Stimulated activated CD4-positive, alpha-beta T cell treated with anti-CD3 and anti-CD28 coated beads, TNF-alpha, amount 100 ng/mL, for 24 hours (primary cell): ENCODE results near the gene BCAS4.

ENCODE experiments used
- DNase-seq, 3 experiments: peaks; one replicate each; pipeline ENCODE4 v3.0.0-alpha.2; 2020; ENCODE audit warnings: low read depth in 3 of 3

Gene BCAS4

DNA sequence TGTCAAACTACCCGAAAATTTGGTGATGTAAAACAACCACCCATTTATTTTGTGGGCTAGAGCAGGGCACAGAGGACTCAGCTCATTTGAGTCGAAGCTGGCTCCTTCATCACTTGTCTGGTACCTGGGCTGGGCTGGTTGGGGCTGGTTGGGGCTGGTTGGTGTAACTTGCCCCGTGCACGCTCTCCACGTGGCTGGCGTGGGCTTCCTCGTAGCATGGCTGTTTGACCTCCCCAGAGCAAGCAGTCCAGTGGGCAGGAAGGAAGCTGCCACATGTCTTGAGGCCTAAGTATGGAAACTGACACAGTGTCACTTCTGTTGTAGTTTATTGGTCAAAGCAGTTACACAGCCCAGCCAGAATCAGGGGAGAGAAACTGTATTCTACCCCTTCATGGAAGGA, 27.1 kb downstream of the BCAS4 start:
- DNase-seq: no peak

- DNase-seq: no peak
These were observed 28.5 kb downstream of the BCAS4 start for GRCh38 chr20:50823319-50823718.

GRCh38 chr20:50824137-50824536, 29.3 kb downstream of the BCAS4 start:
- DNase-seq: no peak

DNA sequence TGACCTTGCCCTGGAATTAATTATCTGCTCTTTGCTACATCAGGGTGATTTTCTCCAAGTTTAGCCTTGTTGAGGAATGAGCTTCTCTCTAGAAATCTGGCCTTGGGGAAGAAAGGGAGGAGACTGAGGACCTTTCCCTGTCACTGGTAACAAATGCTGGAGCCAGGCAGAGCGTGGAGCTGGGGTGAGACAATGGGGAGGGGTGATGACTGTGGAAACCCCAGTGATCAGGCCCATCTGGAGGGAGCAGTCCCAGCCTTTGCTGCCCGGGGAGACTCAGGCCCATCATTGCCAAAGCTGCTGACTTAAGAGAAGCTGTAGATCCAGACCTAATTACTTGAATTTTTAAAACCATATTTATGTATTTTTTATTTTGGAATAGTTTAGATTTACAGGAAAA, 31.3 kb downstream of the BCAS4 start:
- no peak for DNase-seq

DNA sequence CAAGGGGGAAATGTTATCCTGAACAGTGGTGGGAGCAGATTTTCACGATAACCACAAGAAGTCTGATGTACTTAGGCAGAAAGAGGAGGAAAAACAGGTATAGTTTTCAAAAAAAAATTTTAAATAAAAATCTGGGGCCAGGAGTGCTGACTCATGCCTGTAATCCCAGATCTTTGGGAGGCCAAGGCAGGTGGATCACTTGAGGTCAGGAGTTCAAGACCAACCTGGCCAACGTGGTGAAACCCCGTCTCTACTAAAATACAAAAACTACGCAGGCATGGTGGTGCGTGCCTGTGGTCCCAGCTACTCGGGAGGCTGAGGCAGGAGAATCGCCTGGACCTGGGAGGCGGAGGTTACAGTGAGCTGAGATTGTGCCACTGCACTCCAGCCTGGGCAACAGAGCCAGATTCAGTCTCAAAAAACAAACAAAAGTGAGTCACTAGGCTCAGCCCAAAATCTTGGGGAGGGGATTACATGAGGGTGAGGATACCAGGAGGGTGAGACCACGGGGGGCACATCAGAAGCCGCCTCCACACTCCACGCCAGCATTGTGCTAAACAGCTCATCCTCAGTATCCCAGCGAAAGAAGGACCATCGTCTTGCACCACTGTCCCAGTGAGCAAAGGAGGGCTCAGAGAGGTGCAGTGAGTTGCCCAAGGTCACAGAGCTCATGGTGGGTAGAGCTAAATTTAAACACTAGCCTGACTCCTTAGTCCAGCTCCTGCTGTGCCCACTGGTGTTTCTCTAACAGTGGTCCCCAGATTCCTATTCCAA, 33.7 kb downstream of the BCAS4 start:
- DNase-seq: no peak

DNA sequence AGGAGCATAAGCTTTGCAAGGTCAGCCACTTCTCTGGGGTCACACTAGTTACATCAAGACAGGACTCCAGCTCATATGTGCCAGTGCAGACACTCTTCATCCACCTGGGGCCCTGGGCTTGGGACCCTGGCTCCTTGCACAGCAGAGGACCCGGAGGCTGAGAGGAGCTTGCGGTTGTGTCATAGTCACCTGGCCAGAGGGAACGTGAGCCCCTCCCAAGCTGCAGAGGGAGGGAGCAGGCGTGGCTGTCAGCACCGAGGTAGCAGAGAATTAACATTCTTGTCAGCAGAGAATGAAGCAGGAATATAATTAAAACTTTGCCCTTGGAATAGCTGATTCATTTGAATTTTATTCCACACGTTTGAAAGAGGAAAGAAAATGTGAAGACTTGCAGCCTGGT, 36.8 kb downstream of the BCAS4 start:
- DNase-seq: no peak

DNA sequence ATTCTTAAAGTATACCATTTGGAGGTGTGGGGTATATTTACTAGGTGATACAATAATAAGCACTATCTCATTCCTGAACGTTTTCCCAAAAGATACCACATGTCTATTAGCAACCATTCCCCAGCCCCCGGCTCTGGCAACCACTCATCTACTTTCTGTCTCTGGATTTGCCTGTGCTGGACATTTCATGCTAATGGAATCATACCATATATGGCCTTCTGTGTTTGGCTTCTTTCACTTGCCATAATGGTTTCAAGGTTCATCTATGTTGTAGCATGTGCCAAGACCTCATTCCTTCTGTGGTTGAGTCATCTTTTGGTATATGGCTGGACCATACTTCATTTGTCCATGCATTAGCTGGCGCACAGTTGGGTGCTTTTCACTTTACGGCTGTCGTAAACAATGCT, 39.7 kb downstream of the BCAS4 start:
- no peak for DNase-seq

- no peak for DNase-seq
These were observed 42.9 kb downstream of the BCAS4 start for GRCh38 chr20:50837532-50838321.

- DNase-seq: no peak
These were observed 43.4 kb downstream of the BCAS4 start for GRCh38 chr20:50838322-50838625.

GRCh38 chr20:50838707-50839385, 44.0 kb downstream of the BCAS4 start:
- DNase-seq: no peak

DNA sequence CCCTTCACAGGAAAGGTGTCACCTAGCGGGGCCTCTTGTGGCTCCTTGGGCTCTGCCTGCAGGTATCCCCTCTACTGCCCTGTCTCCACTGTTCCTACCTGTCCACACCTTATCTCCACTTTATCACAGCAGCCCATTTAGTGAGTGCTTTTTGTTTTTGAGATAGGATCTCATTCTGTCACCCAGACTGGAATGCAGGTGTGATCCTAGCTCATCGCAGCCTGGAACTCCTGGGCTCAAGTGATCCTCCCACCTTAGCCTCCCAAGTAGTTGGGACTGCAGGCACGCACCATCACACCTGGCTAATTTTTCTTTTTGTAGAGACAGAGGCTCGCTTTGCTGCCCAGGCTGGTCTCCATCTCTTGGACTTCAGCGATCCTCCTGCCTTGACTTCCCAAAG, 48.0 kb downstream of the BCAS4 start:
- no peak for DNase-seq

DNA sequence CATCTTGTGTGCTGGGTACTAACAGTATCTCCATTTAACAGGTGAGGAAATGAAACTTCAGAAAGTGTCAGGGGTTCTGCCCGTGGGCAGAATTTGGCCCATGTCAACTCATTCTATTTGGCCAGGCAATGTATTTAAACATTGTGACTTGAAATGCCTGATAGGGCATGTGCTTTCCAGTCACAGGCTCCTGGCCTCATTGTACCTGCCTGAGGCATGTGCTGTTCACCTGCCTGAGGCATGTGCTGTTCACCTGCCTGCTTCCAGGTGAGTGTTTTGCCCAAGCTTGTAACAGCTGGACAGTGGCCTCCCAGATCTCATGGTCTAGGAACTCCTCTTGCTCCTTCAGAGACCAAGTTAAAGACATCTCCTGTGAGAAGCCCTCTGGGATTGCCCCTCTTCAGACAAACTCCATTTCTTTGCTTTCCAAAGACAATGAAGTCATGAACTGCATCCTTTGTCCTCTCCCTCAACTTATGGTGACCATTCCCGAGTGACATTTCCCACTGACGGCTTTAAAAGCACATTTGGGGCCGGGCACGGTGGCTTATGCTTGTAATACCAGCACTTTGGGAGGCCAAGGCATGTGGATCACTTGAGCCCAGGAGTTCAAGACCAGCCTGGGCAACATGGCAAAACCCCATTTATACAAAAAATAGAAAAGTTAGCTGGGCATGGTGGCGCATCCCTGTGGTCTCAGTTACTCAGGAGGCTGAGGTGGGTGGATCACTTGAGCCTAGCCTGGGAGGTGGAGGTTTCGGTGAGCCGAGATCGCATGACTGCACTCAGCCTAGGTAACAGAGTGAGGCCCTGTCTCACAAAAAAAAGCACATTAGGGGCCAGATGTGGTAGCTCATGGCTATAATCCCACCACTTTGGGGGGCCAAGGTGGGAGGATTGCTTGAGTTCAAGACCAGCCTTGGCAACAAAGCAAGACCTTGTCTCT, 48.7 kb downstream of the BCAS4 start:
- DNase-seq: no peak

DNA sequence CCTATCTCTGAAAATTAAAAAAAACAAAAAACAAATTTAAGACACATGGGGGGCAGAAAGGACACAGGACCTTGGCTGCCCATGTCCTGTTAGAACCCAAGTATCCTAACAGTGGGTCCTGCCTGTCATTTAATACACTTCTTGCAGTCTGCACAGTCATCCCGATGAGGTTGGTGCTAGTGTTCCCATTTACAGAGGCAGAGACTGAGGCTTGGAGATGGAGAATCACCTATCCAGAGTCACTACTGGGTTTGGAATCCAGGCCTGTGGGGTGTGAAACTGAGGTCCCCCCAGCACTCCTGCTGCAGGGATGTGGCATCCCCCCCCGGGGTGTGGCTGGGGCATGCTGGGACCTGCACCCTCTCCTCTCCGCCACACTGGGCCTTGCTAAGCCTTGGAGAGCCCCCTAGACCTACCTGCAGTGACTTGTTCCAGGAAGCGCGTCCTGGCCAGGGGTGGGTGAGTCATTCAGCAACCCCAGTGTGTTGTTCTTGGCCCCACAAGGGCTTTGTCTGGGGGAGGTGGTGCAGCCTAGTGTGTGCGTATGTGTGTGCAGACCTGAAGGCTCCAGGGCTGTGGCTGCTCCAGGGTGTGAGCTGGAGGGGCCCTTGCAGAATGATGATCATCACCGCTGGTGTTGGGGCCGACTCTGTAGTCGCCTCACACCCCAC, 49.7 kb downstream of the BCAS4 start:
- DNase-seq: peak in 1 of 3 experiments; percentile 37

- no peak for DNase-seq
These were observed 50.8 kb downstream of the BCAS4 start for GRCh38 chr20:50845566-50846215.

- DNase-seq: no peak
These were observed 53.5 kb downstream of the BCAS4 start for GRCh38 chr20:50848341-50848808.

DNA sequence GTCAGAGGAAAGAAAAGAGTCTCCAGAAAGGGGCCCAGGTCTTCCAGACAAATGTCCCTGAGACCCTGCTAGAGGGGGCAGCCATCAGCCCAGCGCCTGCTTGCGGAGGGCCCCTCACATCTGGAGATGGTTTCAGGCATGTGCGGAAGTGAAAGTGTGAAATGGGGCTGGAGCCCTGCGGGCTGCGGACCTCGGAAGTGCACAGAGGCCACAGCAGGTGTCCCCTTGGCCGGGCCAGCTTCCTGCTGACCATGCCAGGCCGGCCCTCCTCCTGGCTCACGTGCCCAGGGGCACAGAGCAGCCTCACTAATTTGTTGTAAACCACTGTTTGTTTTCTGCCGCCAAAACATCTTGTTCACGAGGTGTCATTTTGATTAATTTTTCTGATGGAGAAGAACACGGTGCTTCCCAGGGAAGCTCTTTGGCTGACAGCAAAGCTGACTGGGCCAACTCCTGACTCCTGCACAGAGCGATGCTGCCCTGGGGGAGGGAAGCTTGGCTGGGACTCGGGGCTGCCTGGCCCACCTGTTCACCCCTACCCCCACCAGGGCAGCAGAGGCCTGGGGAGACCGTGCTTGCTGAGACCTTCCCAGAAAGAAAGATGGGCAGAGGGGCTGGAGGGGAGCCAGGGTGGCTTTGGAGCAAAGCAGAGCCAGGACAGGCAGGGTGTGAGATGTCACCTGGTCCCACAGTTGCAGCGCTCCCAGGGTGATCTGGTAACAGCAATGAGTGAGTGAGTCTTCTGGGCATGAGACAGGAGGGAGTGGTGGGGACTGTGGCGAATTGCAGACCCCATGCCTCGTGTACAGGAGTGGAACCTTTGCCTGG, 54.2 kb downstream of the BCAS4 start:
- DNase-seq: no peak

- DNase-seq: no peak
These were observed 55.9 kb downstream of the BCAS4 start for GRCh38 chr20:50850721-50851286.

DNA sequence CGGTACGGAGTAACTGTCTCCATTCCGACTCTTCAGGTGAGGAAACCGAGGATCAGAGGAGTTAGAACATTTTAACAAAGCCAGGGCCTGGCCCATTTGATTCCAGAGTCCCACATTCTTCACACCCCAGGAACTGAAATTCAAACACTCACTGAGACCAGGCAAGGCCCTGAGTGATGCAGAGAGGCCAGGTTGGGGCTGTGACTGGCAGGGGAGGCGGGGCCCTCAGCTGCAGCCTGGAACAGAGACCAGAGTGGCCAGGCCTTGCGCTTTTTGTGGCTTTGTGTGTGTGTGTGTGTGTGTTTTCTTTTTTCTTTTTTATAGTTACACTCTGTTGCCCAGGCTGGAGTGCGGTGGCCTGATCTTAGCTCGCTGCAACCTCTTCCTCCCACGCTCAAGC, 57.2 kb downstream of the BCAS4 start:
- DNase-seq: no peak
